Ramos (cell line): Measurements from ENCODE around the gene CFTR.
"Not testable (repeated sequence)": the region's sequence is repeated elsewhere in the genome, so short reads cannot be mapped to it uniquely, and the experiment has no call there.

ENCODE experiments used
- in situ Hi-C: fragments of 300-500 bp; cut with MboI; formaldehyde crosslinking; loops from one replicate; pipeline ENCODE4 v1.14.3; 2022; ENCODE audit warnings: low sequenced_read_pairs; ENCODE audit not compliant: unreplicated experiment

The CFTR gene

GRCh38 chr7:117675497-117676435, 195.9 kb downstream of the CFTR start:
- in situ Hi-C loops = no loop called here

- in situ Hi-C loops = no loop called here
These were observed 199.3 kb downstream of the CFTR start for GRCh38 chr7:117679120-117679519.

GRCh38 chr7:117682681-117683385, 203.0 kb downstream of the CFTR start:
- in situ Hi-C loops = no loop called here

GRCh38 chr7:117683430-117684175, 203.8 kb downstream of the CFTR start:
- in situ Hi-C loops = no loop called here

- in situ Hi-C loops = no loop called here
These were observed 206.0 kb downstream of the CFTR start for GRCh38 chr7:117685795-117686194.

- in situ Hi-C loops = no loop called here
These were observed 206.6 kb downstream of the CFTR start for GRCh38 chr7:117686311-117686935.

- in situ Hi-C loops = no loop called here
These were observed 208.3 kb downstream of the CFTR start for GRCh38 chr7:117688126-117688525.

GRCh38 chr7:117689406-117689805, 209.6 kb downstream of the CFTR start:
- in situ Hi-C loops = no loop called here

GRCh38 chr7:117690147-117690546, 210.3 kb downstream of the CFTR start:
- in situ Hi-C loops = no loop called here

GRCh38 chr7:117692338-117692737, 212.5 kb downstream of the CFTR start:
- in situ Hi-C loops = no loop called here

GRCh38 chr7:117698018-117698417, 218.2 kb downstream of the CFTR start:
- in situ Hi-C loops = no loop called here

GRCh38 chr7:117704063-117704462, 224.2 kb downstream of the CFTR start:
- in situ Hi-C loops = no loop called here

GRCh38 chr7:117705630-117706029, 225.8 kb downstream of the CFTR start:
- in situ Hi-C loops = no loop called here

- in situ Hi-C loops = no loop called here
These were observed 226.4 kb downstream of the CFTR start for GRCh38 chr7:117706210-117706609.

- in situ Hi-C loops = no loop called here
These were observed 227.3 kb downstream of the CFTR start for GRCh38 chr7:117707080-117707479.

- in situ Hi-C loops = not testable (repeated sequence)
These were observed 228.3 kb downstream of the CFTR start for GRCh38 chr7:117708173-117708572.

GRCh38 chr7:117711556-117711955, 231.7 kb downstream of the CFTR start:
- in situ Hi-C loops = no loop called here

- in situ Hi-C loops = no loop called here
These were observed 236.1 kb downstream of the CFTR start for GRCh38 chr7:117715784-117716445.

- in situ Hi-C loops = no loop called here
These were observed 237.0 kb downstream of the CFTR start for GRCh38 chr7:117716707-117717299.
